Peyer's patch (tissue), 4 donors: ENCODE results near the gene ESYT3.
"Not testable (repeated sequence)": the region's sequence is repeated elsewhere in the genome, so short reads cannot be mapped to it uniquely, and the experiment has no call there.

ENCODE experiments used
- POLR2A ChIP-seq, 2 donors: fragments of 450-650 bp; IDR thresholded peaks; one replicate each; pipeline ENCODE4 v1.5.1; 2017; ENCODE audit warnings: antibody characterized with exemption in 2 of 2, mild to moderate bottlenecking in 2 of 2, moderate library complexity in 2 of 2
- TF ChIP-seq, protein P1 (sequence below), 6 experiments: fragments of 450-650 bp in 4 of 6; fragments of 200-600 bp in 2 of 6; sonication (generic) in 1 of 6; IDR thresholded peaks; one replicate each; pipeline ENCODE4 v1.5.1; 2017 to 2019; ENCODE audit warnings: antibody characterized with exemption in 6 of 6, mild to moderate bottlenecking in 3 of 6, moderate library complexity in 1 of 6

DNA sequence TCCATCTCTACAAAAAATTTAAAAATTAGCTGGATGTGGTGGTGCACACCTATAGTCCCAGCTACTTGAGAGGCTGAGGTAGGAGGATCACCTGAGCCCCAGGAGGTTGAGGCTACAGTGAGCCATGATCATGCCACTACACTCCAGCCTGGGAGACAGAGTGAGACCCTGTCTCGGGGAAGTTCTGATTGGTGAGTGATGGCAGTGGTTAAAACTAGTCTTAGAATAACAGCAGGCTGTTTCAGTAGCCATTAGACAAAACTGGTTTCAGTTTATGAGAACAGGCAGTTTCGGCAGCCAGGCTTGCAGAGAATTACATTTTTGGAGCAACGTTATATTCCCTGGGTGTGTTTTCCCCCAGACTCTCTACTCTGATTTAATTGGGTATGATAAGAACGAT lies 18.2 kb upstream of the ESYT3 start:
- TF ChIP-seq, protein P1, sequence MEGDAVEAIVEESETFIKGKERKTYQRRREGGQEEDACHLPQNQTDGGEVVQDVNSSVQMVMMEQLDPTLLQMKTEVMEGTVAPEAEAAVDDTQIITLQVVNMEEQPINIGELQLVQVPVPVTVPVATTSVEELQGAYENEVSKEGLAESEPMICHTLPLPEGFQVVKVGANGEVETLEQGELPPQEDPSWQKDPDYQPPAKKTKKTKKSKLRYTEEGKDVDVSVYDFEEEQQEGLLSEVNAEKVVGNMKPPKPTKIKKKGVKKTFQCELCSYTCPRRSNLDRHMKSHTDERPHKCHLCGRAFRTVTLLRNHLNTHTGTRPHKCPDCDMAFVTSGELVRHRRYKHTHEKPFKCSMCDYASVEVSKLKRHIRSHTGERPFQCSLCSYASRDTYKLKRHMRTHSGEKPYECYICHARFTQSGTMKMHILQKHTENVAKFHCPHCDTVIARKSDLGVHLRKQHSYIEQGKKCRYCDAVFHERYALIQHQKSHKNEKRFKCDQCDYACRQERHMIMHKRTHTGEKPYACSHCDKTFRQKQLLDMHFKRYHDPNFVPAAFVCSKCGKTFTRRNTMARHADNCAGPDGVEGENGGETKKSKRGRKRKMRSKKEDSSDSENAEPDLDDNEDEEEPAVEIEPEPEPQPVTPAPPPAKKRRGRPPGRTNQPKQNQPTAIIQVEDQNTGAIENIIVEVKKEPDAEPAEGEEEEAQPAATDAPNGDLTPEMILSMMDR (IDR thresholded peaks at IDR 0.05), result not testable (repeated sequence)
- TF ChIP-seq POLR2A (IDR thresholded peaks at IDR 0.05), result not testable (repeated sequence)
